GM12801 (cell line): ENCODE measurements around the gene CFAP20DC.

Source experiments
- TF ChIP-seq, protein P1 (sequence below): IDR thresholded peaks from one replicate; pipeline ENCODE4 v1.5.1; 2011; ENCODE audit warnings: control low read depth; ENCODE audit not compliant: insufficient read length; ENCODE audit errors: extremely low read depth

Gene CFAP20DC

GRCh38 chr3:58962816-58963215, 87.0 kb downstream of the CFAP20DC start:
- TF ChIP-seq, protein P1, sequence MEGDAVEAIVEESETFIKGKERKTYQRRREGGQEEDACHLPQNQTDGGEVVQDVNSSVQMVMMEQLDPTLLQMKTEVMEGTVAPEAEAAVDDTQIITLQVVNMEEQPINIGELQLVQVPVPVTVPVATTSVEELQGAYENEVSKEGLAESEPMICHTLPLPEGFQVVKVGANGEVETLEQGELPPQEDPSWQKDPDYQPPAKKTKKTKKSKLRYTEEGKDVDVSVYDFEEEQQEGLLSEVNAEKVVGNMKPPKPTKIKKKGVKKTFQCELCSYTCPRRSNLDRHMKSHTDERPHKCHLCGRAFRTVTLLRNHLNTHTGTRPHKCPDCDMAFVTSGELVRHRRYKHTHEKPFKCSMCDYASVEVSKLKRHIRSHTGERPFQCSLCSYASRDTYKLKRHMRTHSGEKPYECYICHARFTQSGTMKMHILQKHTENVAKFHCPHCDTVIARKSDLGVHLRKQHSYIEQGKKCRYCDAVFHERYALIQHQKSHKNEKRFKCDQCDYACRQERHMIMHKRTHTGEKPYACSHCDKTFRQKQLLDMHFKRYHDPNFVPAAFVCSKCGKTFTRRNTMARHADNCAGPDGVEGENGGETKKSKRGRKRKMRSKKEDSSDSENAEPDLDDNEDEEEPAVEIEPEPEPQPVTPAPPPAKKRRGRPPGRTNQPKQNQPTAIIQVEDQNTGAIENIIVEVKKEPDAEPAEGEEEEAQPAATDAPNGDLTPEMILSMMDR: no peak

DNA sequence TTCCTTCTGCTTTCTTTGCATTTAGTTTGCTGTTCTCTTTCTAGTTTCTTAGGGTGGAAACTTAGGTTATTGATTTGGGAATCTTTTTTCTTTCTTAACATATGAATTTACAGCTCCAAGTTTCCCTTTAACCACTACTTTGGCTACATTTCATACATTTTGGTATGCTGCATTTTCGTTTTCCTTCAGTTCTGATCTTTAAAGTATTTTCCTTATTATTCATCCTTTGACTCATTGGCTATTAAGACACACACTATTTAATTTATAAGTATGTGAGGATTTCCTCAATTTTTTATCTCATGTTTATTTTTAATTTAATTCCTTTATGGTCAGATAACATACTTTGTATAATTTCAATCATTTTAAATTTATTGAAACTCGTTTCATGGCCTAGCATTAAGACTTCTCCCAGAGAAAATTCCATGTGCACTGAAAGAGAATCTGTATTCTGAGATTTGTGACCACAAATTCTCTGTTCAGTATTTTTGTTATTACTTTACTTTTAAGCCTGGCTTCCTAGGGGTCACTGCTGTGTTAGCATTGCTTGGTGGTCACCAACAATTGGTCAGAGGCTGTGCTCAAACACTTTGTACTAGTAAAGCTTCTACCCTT, 87.7 kb downstream of the CFAP20DC start:
- TF ChIP-seq, protein P1: no peak

- TF ChIP-seq, protein P1: no peak
Measured at GRCh38 chr3:58955308-58955707, 94.5 kb downstream of the CFAP20DC start.

GRCh38 chr3:58953288-58953687, 96.5 kb downstream of the CFAP20DC start:
- TF ChIP-seq, protein P1: no peak

- TF ChIP-seq, protein P1: no peak
Measured at GRCh38 chr3:58952128-58952917, 97.5 kb downstream of the CFAP20DC start.

- TF ChIP-seq, protein P1: no peak
Measured at GRCh38 chr3:58948018-58948417, 101.8 kb downstream of the CFAP20DC start.

- TF ChIP-seq, protein P1: no peak
Measured at GRCh38 chr3:58946875-58947274, 103.0 kb downstream of the CFAP20DC start.
